Measurements from ENCODE around the gene FAM9A. TPM values are rescaled to one million over a fixed set of nuclear protein-coding genes. Genes with fewer than 3 reads are reported as not detected.

FAM9A gene
- total and polyA plus RNA-seq, 2 donors (not counting 1 experiment from before 2014, with no cell fraction given), result not detected

- Histone ChIP-seq H3K27ac (ENCODE audit: insufficient read depth, low read length) (no peak overlapping the region), H2AFZ (ENCODE audit: low read length) (no peak overlapping the region), H3K4me3 (replicated peaks in 1 of 4; ENCODE audit: control extremely low read depth in 1 of 4, insufficient read depth in 1 of 4, low read depth in 3 of 4, low read length in 4 of 4) (no peak overlapping the region), H3K4me2 (ENCODE audit: extremely low read depth, insufficient read depth, low read length) (no peak overlapping the region), H3K4me1 (ENCODE audit: control insufficient read depth, extremely low read depth, insufficient read depth, low read length) (no peaks in the 10 kb centered on the region), H3K79me2 (ENCODE audit: control insufficient read depth, insufficient read depth, low read length) (no peaks in the 10 kb centered on the region), H4K20me1 (ENCODE audit: control insufficient read depth, extremely low read depth, insufficient read depth, low read length) (no peaks in the 10 kb centered on the region), H3K9ac (ENCODE audit: insufficient read depth, low read length) (no peak overlapping the region), H3K36me3 (ENCODE audit: control insufficient read depth, insufficient read depth, low read length) (no peaks in the 10 kb centered on the region), H3K27me3 (ENCODE audit: control insufficient read depth, insufficient read depth, low read length) (no peaks in the 10 kb centered on the region), H3K9me3 (ENCODE audit: control insufficient read depth, insufficient read depth, low read depth, low read length) (no peaks in the 10 kb centered on the region)
- TF ChIP-seq CTCF (conservative IDR thresholded peaks at IDR 0.05 in 1 of 2, IDR thresholded peaks at IDR 0.05 in 1 of 2; ENCODE audit: low read depth in 1 of 2, low read length in 2 of 2) (peak; percentile 49 to 66), EZH2 (IDR thresholded peaks at IDR 0.05; ENCODE audit: low read length, missing control alignments) (no peak)
- peak; percentile 22 to 54 for DNase-seq (ENCODE audit: low read depth in 2 of 2)
Observed at GRCh38 chrX:8748855-8749254, 52.3 kb downstream of the FAM9A start.

GRCh38 chrX:8743126-8743732, 58.0 kb downstream of the FAM9A start:
- Histone ChIP-seq H3K36me3 (ENCODE audit: control insufficient read depth, insufficient read depth, low read length) (no peaks in the 10 kb centered on the region), H3K27ac (ENCODE audit: insufficient read depth, low read length) (no peak overlapping the region), H3K4me2 (ENCODE audit: extremely low read depth, insufficient read depth, low read length) (no peak overlapping the region), H3K4me3 (replicated peaks in 1 of 4; ENCODE audit: control extremely low read depth in 1 of 4, insufficient read depth in 1 of 4, low read depth in 3 of 4, low read length in 4 of 4) (no peak overlapping the region), H3K9ac (ENCODE audit: insufficient read depth, low read length) (no peak overlapping the region), H2AFZ (ENCODE audit: low read length) (no peak overlapping the region), H4K20me1 (ENCODE audit: control insufficient read depth, extremely low read depth, insufficient read depth, low read length) (no peaks in the 10 kb centered on the region), H3K27me3 (ENCODE audit: control insufficient read depth, insufficient read depth, low read length) (no peaks in the 10 kb centered on the region), H3K4me1 (ENCODE audit: control insufficient read depth, extremely low read depth, insufficient read depth, low read length) (no peaks in the 10 kb centered on the region), H3K9me3 (ENCODE audit: control insufficient read depth, insufficient read depth, low read depth, low read length) (no peaks in the 10 kb centered on the region), H3K79me2 (ENCODE audit: control insufficient read depth, insufficient read depth, low read length) (no peaks in the 10 kb centered on the region)
- DNase-seq (ENCODE audit: low read depth in 2 of 2), result peak in 1 of 2 donors; percentile 38
- no peak for TF ChIP-seq EZH2 (IDR thresholded peaks at IDR 0.05; ENCODE audit: low read length, missing control alignments)
- peak; percentile 63 to 72 for TF ChIP-seq CTCF (conservative IDR thresholded peaks at IDR 0.05 in 1 of 2, IDR thresholded peaks at IDR 0.05 in 1 of 2; ENCODE audit: low read depth in 1 of 2, low read length in 2 of 2)

- H2AFZ ChIP-seq (ENCODE audit: low read length), result no peak overlapping the region
- H3K79me2 ChIP-seq (ENCODE audit: control insufficient read depth, insufficient read depth, low read length), result no peaks in the 10 kb centered on the region
- no peak overlapping the region for H3K9ac ChIP-seq (ENCODE audit: insufficient read depth, low read length)
- no peaks in the 10 kb centered on the region for H4K20me1 ChIP-seq (ENCODE audit: control insufficient read depth, extremely low read depth, insufficient read depth, low read length)
- H3K36me3 ChIP-seq (ENCODE audit: control insufficient read depth, insufficient read depth, low read length), result no peaks in the 10 kb centered on the region
- no peaks in the 10 kb centered on the region for H3K9me3 ChIP-seq (ENCODE audit: control insufficient read depth, insufficient read depth, low read depth, low read length)
- TF ChIP-seq CTCF (conservative IDR thresholded peaks at IDR 0.05 in 1 of 2, IDR thresholded peaks at IDR 0.05 in 1 of 2; ENCODE audit: low read depth in 1 of 2, low read length in 2 of 2), result no peak
- no peak for TF ChIP-seq EZH2 (IDR thresholded peaks at IDR 0.05; ENCODE audit: low read length, missing control alignments)
- no peak overlapping the region for H3K4me2 ChIP-seq (ENCODE audit: extremely low read depth, insufficient read depth, low read length)
- H3K4me3 ChIP-seq (replicated peaks in 1 of 4; ENCODE audit: control extremely low read depth in 1 of 4, insufficient read depth in 1 of 4, low read depth in 3 of 4, low read length in 4 of 4), result no peak overlapping the region
- H3K27ac ChIP-seq (ENCODE audit: insufficient read depth, low read length), result no peak overlapping the region
- no peaks in the 10 kb centered on the region for H3K4me1 ChIP-seq (ENCODE audit: control insufficient read depth, extremely low read depth, insufficient read depth, low read length)
- no peak for DNase-seq (ENCODE audit: low read depth in 2 of 2)
- no peaks in the 10 kb centered on the region for H3K27me3 ChIP-seq (ENCODE audit: control insufficient read depth, insufficient read depth, low read length)
Observed at GRCh38 chrX:8741981-8742380, 59.2 kb downstream of the FAM9A start.

Other genes with a start within 250 kb of the FAM9A start
- under 0.01 TPM in 2 replicates for gene ANOS1, start 69.2 kb downstream of the FAM9A start, total RNA-seq
- 0.07 and 0.14 TPM in 2 replicates for gene ANOS1, start 69.2 kb downstream of the FAM9A start, polyA plus RNA-seq
- gene FAM9B, start 232.7 kb upstream of the FAM9A start, total RNA-seq, result not detected in 2 replicates
- gene FAM9B, start 232.7 kb upstream of the FAM9A start, polyA plus RNA-seq, result not detected in 2 replicates